ENCODE measurements around the gene RNF8.

Gene RNF8

DNA sequence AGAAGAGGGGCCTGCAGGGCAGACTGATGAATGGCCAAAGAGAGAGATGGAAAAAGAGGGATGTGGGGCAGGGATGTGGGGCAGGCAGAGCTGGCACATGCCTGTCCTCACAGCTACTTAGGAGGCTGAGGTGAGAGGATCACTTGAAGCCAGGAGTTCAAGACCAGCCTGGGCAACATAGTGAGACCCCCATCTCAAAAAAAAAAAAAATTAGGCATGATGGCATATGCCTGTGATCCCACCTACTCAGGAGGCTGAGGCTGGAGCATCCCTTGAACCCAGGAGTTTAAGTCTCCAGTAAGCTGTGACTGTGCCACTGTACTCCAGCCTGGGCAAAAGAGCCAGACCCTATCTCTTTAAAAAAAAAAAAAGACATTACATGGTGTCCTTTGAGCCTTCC, 34.8 kb downstream of the RNF8 start:
- no peak overlapping the region for H3K4me3 ChIP-seq (ENCODE audit: low read depth, low read length)
- TF ChIP-seq, protein P1, sequence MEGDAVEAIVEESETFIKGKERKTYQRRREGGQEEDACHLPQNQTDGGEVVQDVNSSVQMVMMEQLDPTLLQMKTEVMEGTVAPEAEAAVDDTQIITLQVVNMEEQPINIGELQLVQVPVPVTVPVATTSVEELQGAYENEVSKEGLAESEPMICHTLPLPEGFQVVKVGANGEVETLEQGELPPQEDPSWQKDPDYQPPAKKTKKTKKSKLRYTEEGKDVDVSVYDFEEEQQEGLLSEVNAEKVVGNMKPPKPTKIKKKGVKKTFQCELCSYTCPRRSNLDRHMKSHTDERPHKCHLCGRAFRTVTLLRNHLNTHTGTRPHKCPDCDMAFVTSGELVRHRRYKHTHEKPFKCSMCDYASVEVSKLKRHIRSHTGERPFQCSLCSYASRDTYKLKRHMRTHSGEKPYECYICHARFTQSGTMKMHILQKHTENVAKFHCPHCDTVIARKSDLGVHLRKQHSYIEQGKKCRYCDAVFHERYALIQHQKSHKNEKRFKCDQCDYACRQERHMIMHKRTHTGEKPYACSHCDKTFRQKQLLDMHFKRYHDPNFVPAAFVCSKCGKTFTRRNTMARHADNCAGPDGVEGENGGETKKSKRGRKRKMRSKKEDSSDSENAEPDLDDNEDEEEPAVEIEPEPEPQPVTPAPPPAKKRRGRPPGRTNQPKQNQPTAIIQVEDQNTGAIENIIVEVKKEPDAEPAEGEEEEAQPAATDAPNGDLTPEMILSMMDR (IDR thresholded peaks at IDR 0.05; ENCODE audit: borderline replicate concordance, insufficient read depth, low read depth, low read length): no peak

DNA sequence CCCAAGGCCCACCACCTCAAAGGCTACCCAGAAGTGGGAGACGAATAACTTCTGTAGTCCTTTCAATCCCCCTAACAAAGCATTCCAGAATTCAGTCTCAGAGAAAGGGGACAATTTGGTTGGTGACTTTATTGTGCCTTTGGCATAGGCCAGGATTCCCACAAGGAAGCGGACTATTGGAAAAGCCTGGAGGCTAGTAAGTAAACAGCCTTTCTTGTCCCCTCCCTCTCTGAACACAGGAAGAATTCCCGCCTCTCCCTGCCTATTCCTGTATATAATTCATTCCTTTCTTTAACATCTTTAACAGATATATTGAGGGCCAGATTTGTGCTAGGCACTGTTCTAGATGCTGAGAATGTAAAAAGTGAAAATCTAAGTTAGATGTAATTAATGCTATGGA, 36.1 kb downstream of the RNF8 start:
- no peak overlapping the region for H3K4me3 ChIP-seq (ENCODE audit: low read depth, low read length)
- TF ChIP-seq, protein P1 (IDR thresholded peaks at IDR 0.05; ENCODE audit: borderline replicate concordance, insufficient read depth, low read depth, low read length): no peak

DNA sequence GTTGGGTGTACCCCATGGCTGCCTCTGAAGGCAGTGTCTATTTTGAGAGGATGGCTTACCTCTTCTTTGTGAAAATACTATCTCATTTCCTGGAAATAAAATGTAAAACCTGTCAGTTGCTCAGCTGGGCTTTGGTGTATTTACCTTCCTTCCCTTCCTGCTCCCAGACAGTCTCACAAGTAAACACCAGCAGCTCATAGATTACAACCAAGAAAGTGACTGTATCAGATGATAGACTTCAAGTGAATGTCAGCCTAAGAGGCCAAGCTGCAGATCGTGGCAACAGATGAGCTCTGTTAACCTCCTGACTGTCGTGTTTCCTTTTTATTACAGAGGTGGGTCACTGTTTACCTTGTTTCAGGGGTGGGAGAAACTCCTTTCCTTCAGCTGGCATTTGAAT, 37.3 kb downstream of the RNF8 start:
- TF ChIP-seq, protein P1 (IDR thresholded peaks at IDR 0.05; ENCODE audit: borderline replicate concordance, insufficient read depth, low read depth, low read length): no peak
- H3K4me3 ChIP-seq (ENCODE audit: low read depth, low read length): no peak overlapping the region

DNA sequence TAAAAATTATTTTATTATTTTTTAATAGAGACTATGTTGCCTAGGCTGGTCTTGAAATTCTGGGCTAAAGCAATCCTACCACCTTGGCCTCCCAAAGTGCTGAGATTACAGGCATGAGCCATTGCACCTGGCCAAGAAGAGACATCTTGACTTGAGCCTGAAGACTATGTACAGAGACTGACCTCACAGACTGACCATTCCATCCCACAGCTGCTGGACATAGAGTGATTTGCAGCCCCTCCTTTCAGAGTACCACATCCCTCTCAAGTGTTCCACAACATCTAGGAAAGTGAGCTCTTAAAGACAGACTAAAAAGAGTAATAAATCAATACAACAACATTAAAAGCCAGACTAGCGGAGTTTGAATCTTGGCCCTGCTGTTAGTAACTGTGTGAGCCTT, 39.0 kb downstream of the RNF8 start:
- TF ChIP-seq, protein P1 (IDR thresholded peaks at IDR 0.05; ENCODE audit: borderline replicate concordance, insufficient read depth, low read depth, low read length): no peak
- H3K4me3 ChIP-seq (ENCODE audit: low read depth, low read length): no peak overlapping the region

DNA sequence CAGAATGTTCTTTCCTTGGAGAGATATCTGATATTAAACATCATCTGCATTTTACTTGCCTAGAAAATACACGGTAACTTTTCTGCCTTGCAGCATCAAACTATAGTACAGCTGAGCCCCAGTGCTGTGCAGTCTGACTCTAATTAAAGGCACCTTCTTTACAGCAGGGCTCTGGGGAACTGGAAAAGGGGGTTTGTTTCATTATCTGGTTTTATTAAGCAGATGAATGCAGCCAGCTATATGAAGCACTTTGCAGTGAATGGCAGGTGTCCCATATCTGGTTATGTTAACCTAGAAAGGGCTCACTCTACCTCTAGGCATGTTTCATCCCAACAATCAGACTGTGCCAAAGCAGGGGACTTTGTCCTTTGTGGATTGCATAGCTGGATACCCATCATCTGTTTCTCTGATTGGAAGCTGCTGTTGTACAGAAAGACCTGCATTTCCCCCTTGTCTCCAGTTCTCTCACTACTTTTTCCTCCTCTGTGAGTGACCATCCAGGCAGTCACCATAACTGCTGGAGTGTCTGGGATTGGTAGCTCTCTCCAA, 39.7 kb downstream of the RNF8 start:
- no peak overlapping the region for H3K4me3 ChIP-seq (ENCODE audit: low read depth, low read length)
- TF ChIP-seq, protein P1 (IDR thresholded peaks at IDR 0.05; ENCODE audit: borderline replicate concordance, insufficient read depth, low read depth, low read length): no peak

DNA sequence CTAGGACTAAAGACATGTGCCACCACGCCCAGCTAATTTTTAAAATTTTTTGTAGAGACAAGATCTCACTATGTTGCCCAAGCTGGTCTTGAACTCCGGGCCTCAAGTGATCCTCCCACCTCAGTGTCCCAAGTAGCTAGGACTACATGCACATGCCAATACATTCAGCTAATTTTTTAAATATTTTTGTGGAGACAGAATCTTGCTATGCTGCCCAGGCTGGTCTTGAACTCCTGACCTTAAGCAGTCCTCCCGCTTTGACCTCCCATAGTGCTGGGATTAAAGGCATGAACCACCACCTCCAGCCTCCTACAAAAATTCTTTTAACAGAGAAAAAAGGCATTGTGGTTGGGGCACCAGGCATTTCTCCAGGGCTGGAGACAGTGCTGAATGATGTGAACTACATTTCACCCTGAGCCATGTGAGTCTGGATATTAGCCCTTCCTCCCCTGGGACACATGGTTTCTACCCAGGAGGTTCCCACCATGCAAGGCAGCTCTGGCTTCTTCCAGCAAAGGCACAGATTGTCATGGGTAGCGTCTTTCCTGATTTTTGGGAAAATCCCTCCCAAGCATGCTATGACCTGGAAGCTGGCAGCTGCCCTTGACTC, 42.9 kb downstream of the RNF8 start:
- TF ChIP-seq, protein P1 (IDR thresholded peaks at IDR 0.05; ENCODE audit: borderline replicate concordance, insufficient read depth, low read depth, low read length): no peak
- H3K4me3 ChIP-seq (ENCODE audit: low read depth, low read length): no peak overlapping the region

DNA sequence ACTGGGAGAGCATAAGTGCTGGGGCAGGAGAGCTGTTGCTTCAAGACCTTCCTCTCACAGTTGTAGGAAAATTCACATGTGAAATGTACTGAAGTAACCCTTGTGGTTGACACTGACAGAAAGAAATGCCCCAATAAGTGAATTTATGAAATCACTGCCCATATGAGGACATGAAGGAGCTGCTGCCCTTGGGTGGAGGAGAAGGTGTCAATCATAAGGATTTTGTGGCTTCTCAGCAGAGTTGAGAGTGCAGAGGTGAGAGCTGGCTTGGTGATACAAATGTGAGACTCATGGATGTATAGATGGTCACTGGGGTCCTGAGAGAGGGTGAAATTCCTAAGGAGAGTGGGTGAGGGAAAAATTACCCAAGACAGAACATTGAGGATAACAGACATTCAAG, 45.3 kb downstream of the RNF8 start:
- no peak overlapping the region for H3K4me3 ChIP-seq (ENCODE audit: low read depth, low read length)
- TF ChIP-seq, protein P1 (IDR thresholded peaks at IDR 0.05; ENCODE audit: borderline replicate concordance, insufficient read depth, low read depth, low read length): no peak
